ENCODE data around the gene AHSG.

AHSG gene

GRCh38 chr3:186594591-186595113 is 18.2 kb upstream of the AHSG start:
- Histone ChIP-seq H2AK5ac (ENCODE audit: low read length) (no peak overlapping the region), H3K27me3 (ENCODE audit: insufficient read depth, low read length, poor library complexity) (no peaks in the 10 kb centered on the region), H3K18ac (ENCODE audit: low read length) (no peak overlapping the region), H2BK5ac (ENCODE audit: low read length) (no peak overlapping the region), H3K56ac (ENCODE audit: low read length) (no peak overlapping the region), H3K79me1 (ENCODE audit: low read length) (no peaks in the 10 kb centered on the region), H3K4me2 (ENCODE audit: low read length) (no peak overlapping the region), H4K8ac (ENCODE audit: low read depth, low read length) (no peak overlapping the region), H2BK15ac (replicated peaks; ENCODE audit: low read depth) (no peak overlapping the region), H2BK120ac (ENCODE audit: low read depth, low read length) (no peak overlapping the region), H3K4me1 (ENCODE audit: control insufficient read depth, low read depth, low read length) (peaks cover 3% of the 10 kb centered on the region), H3K4ac (ENCODE audit: low read depth, low read length) (no peak overlapping the region), H3K4me3 (ENCODE audit: low read length) (no peak overlapping the region), H4K5ac (ENCODE audit: low read length) (no peak overlapping the region), H3K36me3 (ENCODE audit: control insufficient read depth, insufficient read depth, low read length) (no peaks in the 10 kb centered on the region), H3K27ac (ENCODE audit: low read depth, low read length) (no peak overlapping the region), H3K79me2 (ENCODE audit: control insufficient read depth, insufficient read depth, low read length) (no peaks in the 10 kb centered on the region), H3K9ac (ENCODE audit: low read length) (no peak overlapping the region), H3K23ac (ENCODE audit: low read length) (no peak overlapping the region)
- WGBS (ENCODE audit: extremely low coverage, insufficient coverage, low lambda C conversion rate) = no CpG with 5 or more reads among the region's 6 CpGs
- no peak for DNase-seq

DNA sequence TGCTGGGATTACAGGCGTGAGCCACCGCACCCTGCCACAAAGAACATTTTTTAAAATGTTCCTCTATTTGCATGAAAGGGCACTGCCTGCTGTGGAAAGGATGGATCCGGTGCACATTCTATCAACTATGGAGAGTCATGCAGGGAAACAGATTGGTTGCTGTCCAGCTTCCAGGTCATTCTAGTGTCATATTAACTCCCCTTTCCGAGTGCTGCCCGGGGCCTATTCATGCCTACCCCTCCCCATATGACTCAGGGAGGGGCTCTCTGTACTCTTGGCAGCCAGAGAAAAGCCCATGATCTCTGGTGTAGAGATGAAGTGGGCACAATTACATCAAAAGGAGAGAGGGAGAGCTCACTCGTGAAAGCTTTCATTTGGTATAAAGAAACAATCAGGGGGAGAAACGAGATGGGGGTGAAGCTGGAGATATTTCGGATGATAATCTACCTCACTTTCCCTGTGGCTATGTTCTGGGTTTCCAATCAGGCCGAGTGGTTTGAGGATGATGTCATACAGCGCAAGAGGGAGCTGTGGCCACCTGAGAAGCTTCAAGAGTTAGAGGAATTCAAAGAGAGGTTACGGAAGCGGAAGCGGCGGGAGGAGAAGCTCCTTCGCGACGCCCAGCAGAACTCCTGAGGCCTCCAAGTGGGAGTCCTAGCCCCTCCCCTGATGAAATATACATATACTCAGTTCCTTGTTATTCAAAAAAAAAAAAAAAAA is 16.1 kb upstream of the AHSG start:
- H3K9ac ChIP-seq (ENCODE audit: low read length) = no peak overlapping the region
- H3K27ac ChIP-seq (ENCODE audit: low read depth, low read length) = peak overlapping the region; percentile 56
- no peak overlapping the region for H3K4me2 ChIP-seq (ENCODE audit: low read length)
- H2AK5ac ChIP-seq (ENCODE audit: low read length) = no peak overlapping the region
- H3K36me3 ChIP-seq (ENCODE audit: control insufficient read depth, insufficient read depth, low read length) = no peaks in the 10 kb centered on the region
- H3K4me3 ChIP-seq (ENCODE audit: low read length) = no peak overlapping the region
- no peak overlapping the region for H3K23ac ChIP-seq (ENCODE audit: low read length)
- H2BK5ac ChIP-seq (ENCODE audit: low read length) = no peak overlapping the region
- no peak overlapping the region for H2BK15ac ChIP-seq (replicated peaks; ENCODE audit: low read depth)
- no peak overlapping the region for H4K8ac ChIP-seq (ENCODE audit: low read depth, low read length)
- no peak overlapping the region for H3K4ac ChIP-seq (ENCODE audit: low read depth, low read length)
- peaks cover 3% of the 10 kb centered on the region for H3K4me1 ChIP-seq (ENCODE audit: control insufficient read depth, low read depth, low read length)
- no peaks in the 10 kb centered on the region for H3K79me2 ChIP-seq (ENCODE audit: control insufficient read depth, insufficient read depth, low read length)
- H3K18ac ChIP-seq (ENCODE audit: low read length) = no peak overlapping the region
- H4K5ac ChIP-seq (ENCODE audit: low read length) = no peak overlapping the region
- H3K27me3 ChIP-seq (ENCODE audit: insufficient read depth, low read length, poor library complexity) = no peaks in the 10 kb centered on the region
- WGBS (ENCODE audit: extremely low coverage, insufficient coverage, low lambda C conversion rate) = no CpG with 5 or more reads among the region's 17 CpGs
- no peak overlapping the region for H3K56ac ChIP-seq (ENCODE audit: low read length)
- no peak overlapping the region for H2BK120ac ChIP-seq (ENCODE audit: low read depth, low read length)
- H3K79me1 ChIP-seq (ENCODE audit: low read length) = no peaks in the 10 kb centered on the region
- DNase-seq = peak; percentile 96

DNA sequence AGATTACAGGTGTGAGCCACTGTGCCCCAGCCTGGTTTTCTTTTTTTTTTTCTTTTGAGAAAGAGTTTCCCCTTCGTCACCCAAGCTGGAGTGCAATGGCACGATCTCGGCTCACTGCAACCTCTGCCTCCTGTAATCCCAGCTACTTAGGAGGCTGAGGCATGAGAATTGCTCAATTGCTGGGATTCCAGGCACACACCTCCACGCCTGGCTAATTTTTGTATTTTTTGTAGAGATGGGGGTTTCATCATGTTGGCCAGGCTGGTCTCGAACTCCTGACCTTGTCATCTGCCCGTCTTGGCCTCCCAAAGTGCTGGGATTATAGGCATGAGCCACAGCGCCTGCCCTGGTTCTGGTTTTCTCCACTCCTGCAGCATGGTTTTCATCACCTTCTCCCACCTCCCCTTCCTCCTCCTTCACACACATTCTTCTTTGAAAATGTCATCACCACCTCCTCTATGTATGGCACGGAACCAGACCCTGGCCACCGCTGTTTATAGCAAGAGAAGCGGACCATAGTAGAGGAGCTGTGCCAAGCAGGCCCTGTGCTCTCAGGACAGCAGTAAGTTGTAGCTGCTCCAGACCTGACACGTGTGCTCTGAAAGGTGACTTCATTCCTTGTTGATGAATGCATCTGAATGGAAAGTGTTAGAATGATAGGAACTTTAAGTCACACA is 14.6 kb upstream of the AHSG start:
- DNase-seq = peak; percentile 76
- Histone ChIP-seq H4K5ac (ENCODE audit: low read length) (no peak overlapping the region), H2AK5ac (ENCODE audit: low read length) (no peak overlapping the region), H3K27me3 (ENCODE audit: insufficient read depth, low read length, poor library complexity) (no peaks in the 10 kb centered on the region), H3K4me2 (ENCODE audit: low read length) (no peak overlapping the region), H4K8ac (ENCODE audit: low read depth, low read length) (no peak overlapping the region), H3K56ac (ENCODE audit: low read length) (peak overlapping the region; percentile 5), H3K27ac (ENCODE audit: low read depth, low read length) (no peak overlapping the region), H3K4me3 (ENCODE audit: low read length) (no peak overlapping the region), H3K4me1 (ENCODE audit: control insufficient read depth, low read depth, low read length) (peaks cover 3% of the 10 kb centered on the region), H3K36me3 (ENCODE audit: control insufficient read depth, insufficient read depth, low read length) (no peaks in the 10 kb centered on the region), H2BK15ac (replicated peaks; ENCODE audit: low read depth) (no peak overlapping the region), H3K23ac (ENCODE audit: low read length) (no peak overlapping the region), H3K79me1 (ENCODE audit: low read length) (no peaks in the 10 kb centered on the region), H3K9ac (ENCODE audit: low read length) (no peak overlapping the region), H2BK5ac (ENCODE audit: low read length) (no peak overlapping the region), H3K4ac (ENCODE audit: low read depth, low read length) (no peak overlapping the region), H3K18ac (ENCODE audit: low read length) (no peak overlapping the region), H2BK120ac (ENCODE audit: low read depth, low read length) (no peak overlapping the region), H3K79me2 (ENCODE audit: control insufficient read depth, insufficient read depth, low read length) (no peaks in the 10 kb centered on the region)
- no CpG with 5 or more reads among the region's 11 CpGs for WGBS (ENCODE audit: extremely low coverage, insufficient coverage, low lambda C conversion rate)

GRCh38 chr3:186598794-186599141 is 14.1 kb upstream of the AHSG start:
- Histone ChIP-seq H3K4me2 (ENCODE audit: low read length) (no peak overlapping the region), H2BK5ac (ENCODE audit: low read length) (no peak overlapping the region), H3K79me2 (ENCODE audit: control insufficient read depth, insufficient read depth, low read length) (no peaks in the 10 kb centered on the region), H3K27ac (ENCODE audit: low read depth, low read length) (no peak overlapping the region), H4K8ac (ENCODE audit: low read depth, low read length) (no peak overlapping the region), H2BK15ac (replicated peaks; ENCODE audit: low read depth) (no peak overlapping the region), H3K4me3 (ENCODE audit: low read length) (no peak overlapping the region), H4K5ac (ENCODE audit: low read length) (no peak overlapping the region), H3K4me1 (ENCODE audit: control insufficient read depth, low read depth, low read length) (peaks cover 3% of the 10 kb centered on the region), H3K23ac (ENCODE audit: low read length) (no peak overlapping the region), H3K4ac (ENCODE audit: low read depth, low read length) (no peak overlapping the region), H3K18ac (ENCODE audit: low read length) (no peak overlapping the region), H3K27me3 (ENCODE audit: insufficient read depth, low read length, poor library complexity) (no peaks in the 10 kb centered on the region), H3K79me1 (ENCODE audit: low read length) (no peaks in the 10 kb centered on the region), H3K36me3 (ENCODE audit: control insufficient read depth, insufficient read depth, low read length) (no peaks in the 10 kb centered on the region), H3K56ac (ENCODE audit: low read length) (no peak overlapping the region), H2AK5ac (ENCODE audit: low read length) (no peak overlapping the region), H3K9ac (ENCODE audit: low read length) (no peak overlapping the region), H2BK120ac (ENCODE audit: low read depth, low read length) (no peak overlapping the region)
- WGBS (ENCODE audit: extremely low coverage, insufficient coverage, low lambda C conversion rate) = no CpG with 5 or more reads among the region's 4 CpGs
- no peak for DNase-seq

DNA sequence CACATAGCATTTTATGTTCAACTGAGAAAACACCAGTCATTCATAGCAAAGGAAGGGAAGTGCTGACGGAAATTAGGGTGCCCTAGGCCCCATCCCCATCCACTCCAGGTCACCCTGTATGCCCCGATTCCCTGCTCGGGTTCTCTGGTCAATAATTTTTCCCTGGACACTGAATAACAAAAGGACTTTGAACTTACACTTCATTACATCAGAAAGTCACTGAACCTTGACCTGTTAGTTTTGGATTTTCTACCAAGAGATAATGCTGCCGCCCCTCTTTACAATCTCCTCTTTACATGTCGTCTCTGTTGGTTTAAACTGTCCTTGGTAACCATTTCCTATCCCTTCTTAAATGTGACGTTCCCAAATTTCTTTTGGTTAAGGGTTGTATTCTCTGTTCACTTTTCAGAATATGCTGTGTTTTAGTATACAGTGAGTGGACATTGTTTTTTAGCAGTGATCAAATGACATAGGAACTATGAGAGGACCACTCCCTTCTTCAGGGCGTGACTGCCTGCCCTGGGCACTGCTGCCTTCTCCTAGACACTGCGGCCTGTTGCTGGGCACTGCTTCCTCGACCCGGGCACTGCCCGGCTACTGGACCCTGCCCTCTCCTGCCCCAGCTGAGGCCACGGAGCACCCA is 13.6 kb upstream of the AHSG start:
- Histone ChIP-seq H3K27ac (ENCODE audit: low read depth, low read length) (no peak overlapping the region), H3K56ac (ENCODE audit: low read length) (no peak overlapping the region), H3K18ac (ENCODE audit: low read length) (no peak overlapping the region), H2BK120ac (ENCODE audit: low read depth, low read length) (no peak overlapping the region), H3K27me3 (ENCODE audit: insufficient read depth, low read length, poor library complexity) (no peaks in the 10 kb centered on the region), H2AK5ac (ENCODE audit: low read length) (no peak overlapping the region), H3K4me2 (ENCODE audit: low read length) (no peak overlapping the region), H3K79me2 (ENCODE audit: control insufficient read depth, insufficient read depth, low read length) (no peaks in the 10 kb centered on the region), H3K36me3 (ENCODE audit: control insufficient read depth, insufficient read depth, low read length) (no peaks in the 10 kb centered on the region), H3K9ac (ENCODE audit: low read length) (no peak overlapping the region), H3K23ac (ENCODE audit: low read length) (no peak overlapping the region), H4K5ac (ENCODE audit: low read length) (no peak overlapping the region), H3K4ac (ENCODE audit: low read depth, low read length) (no peak overlapping the region), H3K4me3 (ENCODE audit: low read length) (no peak overlapping the region), H2BK5ac (ENCODE audit: low read length) (no peak overlapping the region), H3K4me1 (ENCODE audit: control insufficient read depth, low read depth, low read length) (peaks cover 3% of the 10 kb centered on the region), H3K79me1 (ENCODE audit: low read length) (no peaks in the 10 kb centered on the region), H2BK15ac (replicated peaks; ENCODE audit: low read depth) (no peak overlapping the region), H4K8ac (ENCODE audit: low read depth, low read length) (no peak overlapping the region)
- no CpG with 5 or more reads among the region's 12 CpGs for WGBS (ENCODE audit: extremely low coverage, insufficient coverage, low lambda C conversion rate)
- DNase-seq = no peak
